ENCODE data around the gene SERP2.

SERP2 gene

GRCh38 chr13:44389876-44390275 is 16.3 kb downstream of the SERP2 start:
- no peak overlapping the region for H3K4me3 ChIP-seq (ENCODE audit: control insufficient read depth, low read depth, low read length)
- no peak for DNase-seq (ENCODE audit: low read depth)
- TF ChIP-seq CTCF (conservative IDR thresholded peaks at IDR 0.05; ENCODE audit: control insufficient read depth, insufficient read depth, low read depth, low read length): no peak

- H3K4me3 ChIP-seq (ENCODE audit: control insufficient read depth, low read depth, low read length): no peak overlapping the region
- no peak for DNase-seq (ENCODE audit: low read depth)
- TF ChIP-seq CTCF (conservative IDR thresholded peaks at IDR 0.05; ENCODE audit: control insufficient read depth, insufficient read depth, low read depth, low read length): no peak
Measured at GRCh38 chr13:44393391-44393790, 19.8 kb downstream of the SERP2 start.

GRCh38 chr13:44394658-44395057 is 21.0 kb downstream of the SERP2 start:
- no peak for DNase-seq (ENCODE audit: low read depth)
- no peak overlapping the region for H3K4me3 ChIP-seq (ENCODE audit: control insufficient read depth, low read depth, low read length)
- TF ChIP-seq CTCF (conservative IDR thresholded peaks at IDR 0.05; ENCODE audit: control insufficient read depth, insufficient read depth, low read depth, low read length): no peak

GRCh38 chr13:44395976-44396694 is 22.5 kb downstream of the SERP2 start:
- no peak overlapping the region for H3K4me3 ChIP-seq (ENCODE audit: control insufficient read depth, low read depth, low read length)
- TF ChIP-seq CTCF (conservative IDR thresholded peaks at IDR 0.05; ENCODE audit: control insufficient read depth, insufficient read depth, low read depth, low read length): no peak
- peak; percentile 78 for DNase-seq (ENCODE audit: low read depth)

GRCh38 chr13:44396701-44397580 is 23.3 kb downstream of the SERP2 start:
- no peak overlapping the region for H3K4me3 ChIP-seq (ENCODE audit: control insufficient read depth, low read depth, low read length)
- peak; percentile 64 for DNase-seq (ENCODE audit: low read depth)
- no peak for TF ChIP-seq CTCF (conservative IDR thresholded peaks at IDR 0.05; ENCODE audit: control insufficient read depth, insufficient read depth, low read depth, low read length)

GRCh38 chr13:44397766-44398223 is 24.2 kb downstream of the SERP2 start:
- peak; percentile 64 for DNase-seq (ENCODE audit: low read depth)
- no peak for TF ChIP-seq CTCF (conservative IDR thresholded peaks at IDR 0.05; ENCODE audit: control insufficient read depth, insufficient read depth, low read depth, low read length)
- H3K4me3 ChIP-seq (ENCODE audit: control insufficient read depth, low read depth, low read length): no peak overlapping the region
